HepG2 (cell line): ENCODE data around the gene PNMA3. TPM values are rescaled to one million over a fixed set of nuclear protein-coding genes. Genes with fewer than 3 reads are reported as not detected.

Experiments used
- GATAD2A ChIP-seq: IDR thresholded peaks from 2 replicates; pipeline ENCODE4 v1.6.1; 2016
- HDAC6 ChIP-seq: fragments of 200-600 bp; sonication (generic); IDR thresholded peaks from 2 replicates; pipeline ENCODE4 v1.7.0; 2017; ENCODE audit warnings: mild to moderate bottlenecking, antibody characterized with exemption, low read length, low read depth
- IKZF5 ChIP-seq: IDR thresholded peaks from 2 replicates; pipeline ENCODE4 v1.6.1; 2018; ENCODE audit warnings: missing genetic modification reagents, mild to moderate bottlenecking, missing compliant biosample characterization
- MEIS1 ChIP-seq: sonication (generic); formaldehyde crosslinking; IDR thresholded peaks from 2 replicates; pipeline ENCODE4 v1.9.0; 2021; ENCODE audit warnings: mild to moderate bottlenecking, missing genetic modification reagents, moderate library complexity, borderline replicate concordance
- MLXIP ChIP-seq: sonication (generic); formaldehyde crosslinking; IDR thresholded peaks from 2 replicates; pipeline ENCODE4 v1.9.0; 2021; ENCODE audit warnings: missing genetic modification reagents, borderline replicate concordance
- POGZ ChIP-seq: sonication (generic); formaldehyde crosslinking; IDR thresholded peaks from 2 replicates; pipeline ENCODE4 v1.4.0; 2020; ENCODE audit warnings: mild to moderate bottlenecking, missing genetic modification reagents
- SIX1 ChIP-seq: sonication (generic); formaldehyde crosslinking; IDR thresholded peaks from 2 replicates; pipeline ENCODE4 v1.4.0; 2020; ENCODE audit warnings: missing genetic modification reagents, borderline replicate concordance
- U2AF1 ChIP-seq: fragments of 200-400 bp; formaldehyde crosslinking; optimal IDR thresholded peaks from 2 replicates; pipeline ENCODE3; 2017; ENCODE audit warnings: mild to moderate bottlenecking, low read depth, low read length
- ZFP37 ChIP-seq: sonication (generic); formaldehyde crosslinking; IDR thresholded peaks from 2 replicates; pipeline ENCODE4 v1.4.0; 2020; ENCODE audit warnings: missing genetic modification reagents, borderline replicate concordance
- ZKSCAN5 ChIP-seq: sonication (generic); formaldehyde crosslinking; IDR thresholded peaks from 2 replicates; pipeline ENCODE4 v1.5.1; 2020; ENCODE audit warnings: mild to moderate bottlenecking, missing genetic modification reagents
- ZMYM3 ChIP-seq: sonication (generic); formaldehyde crosslinking; IDR thresholded peaks from 2 replicates; pipeline ENCODE4 v1.5.1; 2020; ENCODE audit warnings: mild to moderate bottlenecking, missing genetic modification reagents
- ZNF549 ChIP-seq: sonication (generic); formaldehyde crosslinking; IDR thresholded peaks from 2 replicates; pipeline ENCODE4 v1.5.0; 2020; ENCODE audit warnings: missing genetic modification reagents
- ZNF556 ChIP-seq: sonication (generic); formaldehyde crosslinking; IDR thresholded peaks from 2 replicates; pipeline ENCODE4 v1.4.0; 2020; ENCODE audit warnings: mild to moderate bottlenecking, missing genetic modification reagents, borderline replicate concordance
- ZNF569 ChIP-seq: sonication (generic); formaldehyde crosslinking; IDR thresholded peaks from 2 replicates; pipeline ENCODE4 v1.5.0; 2020; ENCODE audit warnings: mild to moderate bottlenecking, missing genetic modification reagents, moderate library complexity, borderline replicate concordance
- ZNF609 ChIP-seq: sonication (generic); formaldehyde crosslinking; IDR thresholded peaks from 2 replicates; pipeline ENCODE4 v1.4.0; 2020; ENCODE audit warnings: mild to moderate bottlenecking, missing genetic modification reagents, borderline replicate concordance
- ZNF780A ChIP-seq: sonication (generic); formaldehyde crosslinking; IDR thresholded peaks from 2 replicates; pipeline ENCODE4 v1.8.0; 2022; ENCODE audit warnings: mild to moderate bottlenecking, missing genetic modification reagents, moderate library complexity
- ZSCAN29 ChIP-seq: sonication (generic); formaldehyde crosslinking; conservative IDR thresholded peaks from 2 replicates; pipeline ENCODE4 v1.4.0; 2020; ENCODE audit warnings: mild to moderate bottlenecking, missing genetic modification reagents
- ZZZ3 ChIP-seq: sonication (generic); formaldehyde crosslinking; IDR thresholded peaks from 2 replicates; pipeline ENCODE4 v1.4.0; 2020; ENCODE audit warnings: missing genetic modification reagents, mild to moderate bottlenecking, borderline replicate concordance
- polyA plus RNA-seq, 8 experiments: library from polyadenylated mRNA; depleted of rRNA in 3 of 8; stranded (reverse) in 7 of 8; unstranded in 1 of 8; fragments of >200 nt; fragmentation: Illumina TruSeq in 4 of 8; extraction: Trizol in 4 of 8; gene quantifications; 2 replicates each; pipeline versions ENCODE4 v1.2.1 to v1.2.3, GENCODE V29; 2011 to 2016; ENCODE audit warnings: low read depth in 4 of 8, missing spikeins in 1 of 8, mixed read lengths in 1 of 8; ENCODE audit not compliant: insufficient read depth in 1 of 8
- total RNA-seq, 5 experiments: library from RNA; depleted of rRNA; stranded (reverse); fragments of >200 nt; fragmentation: Illumina TruSeq; extraction: Trizol; gene quantifications; 2 replicates each; pipeline ENCODE4 v1.2.3, GENCODE V29; 2016; ENCODE audit warnings: low read depth in 1 of 5
- TF ChIP-seq, protein P1 (sequence below): sonication (generic); formaldehyde crosslinking; IDR thresholded peaks from 2 replicates; pipeline ENCODE4 v1.5.0; 2020; ENCODE audit warnings: missing genetic modification reagents, mild to moderate bottlenecking, borderline replicate concordance

PNMA3 gene
- total and polyA plus RNA-seq, 2 of the 13 experiments (the other 11 are each of a cell fraction or from before 2014, with no cell fraction given): not detected

DNA sequence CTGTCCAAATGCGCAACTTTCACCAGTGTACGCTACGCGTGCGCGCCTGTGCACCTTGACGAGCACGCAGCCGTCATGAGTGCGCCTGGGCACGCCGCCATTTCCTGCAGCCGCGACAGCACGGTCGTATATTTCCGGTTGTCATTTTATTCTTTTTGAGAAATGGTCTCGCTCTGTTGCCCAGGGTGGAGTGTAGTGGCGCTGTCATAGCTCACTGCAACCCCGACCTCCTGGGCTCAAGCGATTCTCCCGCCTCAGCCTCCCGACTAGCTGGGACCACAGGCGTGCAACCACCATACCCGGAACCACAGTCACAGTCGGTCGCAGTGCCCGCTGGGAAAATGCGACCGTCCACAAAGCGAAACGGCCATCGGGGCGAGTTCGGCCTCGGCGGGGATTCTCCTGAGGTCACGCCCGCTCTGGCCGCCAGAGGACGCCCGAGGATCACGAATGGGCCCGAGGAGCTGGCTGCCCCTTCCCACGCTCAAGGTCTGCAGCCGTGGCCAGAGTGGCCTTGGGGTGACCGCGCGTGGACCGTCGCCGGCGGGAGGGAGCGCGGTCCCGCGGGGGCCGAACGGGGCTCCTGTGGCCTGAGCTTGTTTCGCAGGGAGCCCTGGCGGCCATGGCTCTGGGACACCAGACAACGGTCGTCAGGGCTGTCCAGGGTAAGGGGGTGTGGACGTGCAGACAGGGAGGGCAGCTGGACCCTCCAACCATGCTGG, 23.7 kb upstream of the PNMA3 start (continued):
- TF ChIP-seq IKZF5 (CRISPR knock-in tag) (no peak), ZNF549 (CRISPR knock-in tag) (no peak), POGZ (CRISPR knock-in tag) (0 out of 2 replicates have a peak, but pooled peaks have one; percentile 28), U2AF1 (no peak), SIX1 (CRISPR knock-in tag) (no peak), ZFP37 (no peak), MEIS1 (CRISPR knock-in tag) (no peak), ZNF556 (CRISPR knock-in tag) (no peak), ZMYM3 (CRISPR knock-in tag) (no peak), ZKSCAN5 (CRISPR knock-in tag) (no peak), ZNF609 (no peak), ZSCAN29 (CRISPR knock-in tag) (no peak), ZNF780A (no peak), ZNF569 (CRISPR knock-in tag) (no peak), GATAD2A (CRISPR knock-in tag) (0 out of 2 replicates have a peak, but pooled peaks have one; percentile 18), ZZZ3 (CRISPR knock-in tag) (no peak), MLXIP (CRISPR knock-in tag) (no peak), HDAC6 (no peak)
- TF ChIP-seq, protein P1, sequence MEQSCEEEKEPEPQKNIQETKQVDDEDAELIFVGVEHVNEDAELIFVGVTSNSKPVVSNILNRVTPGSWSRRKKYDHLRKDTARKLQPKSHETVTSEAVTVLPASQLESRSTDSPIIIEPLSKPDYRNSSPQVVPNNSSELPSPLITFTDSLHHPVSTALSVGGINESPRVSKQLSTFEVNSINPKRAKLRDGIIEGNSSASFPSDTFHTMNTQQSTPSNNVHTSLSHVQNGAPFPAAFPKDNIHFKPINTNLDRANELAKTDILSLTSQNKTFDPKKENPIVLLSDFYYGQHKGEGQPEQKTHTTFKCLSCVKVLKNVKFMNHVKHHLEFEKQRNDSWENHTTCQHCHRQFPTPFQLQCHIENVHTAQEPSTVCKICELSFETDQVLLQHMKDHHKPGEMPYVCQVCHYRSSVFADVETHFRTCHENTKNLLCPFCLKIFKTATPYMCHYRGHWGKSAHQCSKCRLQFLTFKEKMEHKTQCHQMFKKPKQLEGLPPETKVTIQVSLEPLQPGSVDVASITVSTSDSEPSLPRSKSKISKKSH (CRISPR knock-in tag): no peak
